Activated CD8-positive, alpha-beta memory T cell treated with anti-CD3 and anti-CD28 coated beads, Interleukin-2, amount 50 U/mL, for 4 hours (primary cell): ENCODE results near the gene ICAM2.
"Not testable (repeated sequence)": the region's sequence is repeated elsewhere in the genome, so short reads cannot be mapped to it uniquely, and the experiment has no call there.

Experiments
- DNase-seq: peaks from one replicate; pipeline ENCODE4 v3.0.0-alpha.2; 2020

The ICAM2 gene

DNA sequence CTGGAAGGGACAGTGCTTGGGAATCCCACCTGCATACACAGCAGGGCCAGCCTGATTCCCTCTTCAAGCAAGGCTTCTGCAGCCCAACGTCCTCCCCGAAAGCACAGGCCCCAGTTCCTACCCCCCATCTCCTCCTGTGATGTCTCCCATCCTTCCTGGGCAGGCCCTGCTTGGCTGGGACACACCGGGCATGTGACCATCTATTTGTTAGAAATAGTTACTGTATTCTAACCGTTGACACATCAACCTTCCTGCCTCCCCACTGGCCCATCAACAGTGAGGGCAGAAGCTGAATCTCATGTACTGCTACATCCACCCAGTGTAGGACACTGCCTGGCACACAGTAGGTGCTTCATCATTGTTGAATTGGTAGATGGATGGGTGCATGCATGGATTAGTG lies 11.6 kb downstream of the ICAM2 start:
- no peak for DNase-seq

DNA sequence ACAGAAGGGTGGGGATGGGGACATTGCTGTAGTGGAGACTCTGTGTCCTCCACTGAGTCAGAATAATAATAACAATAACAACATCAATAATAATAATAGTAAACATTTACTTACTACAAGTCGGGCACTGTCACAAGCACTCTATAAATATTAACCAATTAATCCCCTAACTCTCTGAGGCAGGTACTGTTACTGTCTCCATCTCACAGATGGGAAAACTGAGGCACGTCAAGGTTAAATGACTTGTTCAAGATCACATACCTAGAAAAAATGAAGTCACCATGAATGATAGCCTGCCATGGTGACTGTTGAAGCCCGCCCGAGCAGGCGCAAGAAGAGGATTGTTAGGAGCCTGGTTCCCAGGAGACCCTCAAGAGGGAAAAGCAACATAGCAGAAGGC lies 12.1 kb downstream of the ICAM2 start:
- DNase-seq = no peak

- no peak for DNase-seq
Measured at GRCh38 chr17:64007838-64008282, 12.6 kb downstream of the ICAM2 start.

DNA sequence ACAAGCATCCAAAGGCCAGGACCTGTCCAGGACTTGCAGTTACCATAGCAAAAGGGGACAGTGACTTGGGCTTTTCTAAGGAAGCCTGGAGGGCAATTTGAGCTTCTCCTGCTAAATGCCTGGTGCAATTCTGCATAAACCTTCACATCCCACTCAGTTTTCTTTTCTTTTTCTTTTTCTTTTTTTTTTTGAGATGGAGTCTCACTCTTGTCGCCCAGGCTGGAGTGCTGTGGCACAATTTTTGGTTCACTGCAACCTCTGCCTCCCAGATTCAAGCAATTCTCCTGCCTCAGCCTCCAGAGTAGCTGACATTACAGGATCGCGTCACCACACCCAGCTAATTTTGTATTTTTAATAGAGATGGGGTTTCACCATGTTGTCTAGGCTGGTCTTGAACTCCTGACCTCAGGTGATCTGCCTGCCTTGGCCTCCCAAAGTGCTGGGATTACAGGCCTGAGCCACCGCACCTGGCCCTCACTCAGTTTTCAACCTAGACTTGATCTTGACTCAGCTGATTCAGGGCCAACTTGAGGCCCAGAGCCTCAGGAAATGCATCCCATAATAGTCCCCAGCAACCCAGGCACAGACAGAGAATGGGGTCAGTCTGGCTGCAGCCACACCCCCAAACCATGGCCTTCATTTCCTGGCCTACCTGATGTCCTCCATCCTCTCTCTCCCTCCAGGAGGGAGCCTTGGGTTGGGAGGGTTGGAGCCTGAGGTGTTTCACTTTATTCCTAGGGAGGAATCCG lies 13.2 kb downstream of the ICAM2 start:
- DNase-seq = not testable (repeated sequence)

- no peak for DNase-seq
Measured at GRCh38 chr17:64006361-64007088, 13.9 kb downstream of the ICAM2 start.

DNA sequence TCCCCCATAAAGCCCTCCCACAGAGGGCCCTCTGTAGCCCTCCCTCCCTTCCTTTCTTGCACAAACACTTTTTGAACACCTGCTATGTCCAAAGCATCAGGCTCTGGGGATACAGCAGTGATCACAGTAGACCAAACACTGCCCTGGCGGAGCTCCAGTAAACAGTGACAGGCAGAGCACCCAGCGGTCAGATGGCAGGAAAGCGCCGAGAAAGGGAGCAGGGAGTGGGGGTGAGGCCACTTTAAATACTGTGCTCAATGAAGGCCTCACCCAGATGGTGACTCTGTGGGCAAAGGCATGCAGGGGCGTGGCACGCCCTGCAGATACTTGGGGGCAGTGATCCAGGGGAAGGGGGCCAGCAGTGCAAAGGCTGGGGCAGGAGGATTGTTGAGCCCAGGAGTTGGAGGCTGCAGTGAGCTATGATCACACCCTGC lies 14.7 kb downstream of the ICAM2 start:
- no peak for DNase-seq

- no peak for DNase-seq
Measured at GRCh38 chr17:64004903-64005733, 15.3 kb downstream of the ICAM2 start.

- DNase-seq = no peak
Measured at GRCh38 chr17:64004218-64004770, 16.1 kb downstream of the ICAM2 start.

DNA sequence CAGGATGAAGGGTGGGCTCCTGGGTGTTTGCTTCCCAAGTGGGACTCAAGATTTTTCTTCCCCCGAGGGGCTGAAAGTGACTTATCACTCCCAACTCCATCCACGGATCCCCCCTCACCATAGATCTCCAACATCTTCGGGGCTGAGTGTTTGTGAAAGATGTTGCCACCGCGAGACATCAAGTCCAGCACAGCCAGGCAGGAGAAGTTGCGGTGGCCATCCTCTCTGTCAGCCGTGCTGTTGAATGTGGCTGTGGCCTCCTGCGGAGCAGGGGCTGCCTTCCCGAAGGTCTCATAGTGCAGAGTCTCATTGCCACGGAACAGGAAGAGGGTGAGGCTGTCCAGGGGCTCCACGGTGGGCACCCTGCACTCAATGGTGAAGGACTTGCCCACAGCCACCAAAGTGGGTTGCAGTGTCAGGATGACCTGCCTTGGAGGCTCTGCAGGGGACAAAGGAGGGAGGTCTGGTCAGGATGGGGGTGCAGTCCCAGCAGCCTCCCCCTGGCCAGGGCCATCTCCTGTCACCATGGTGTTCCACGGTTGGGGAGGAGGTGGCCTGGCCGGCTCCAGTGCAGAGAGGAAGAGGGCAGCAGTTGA lies 16.8 kb downstream of the ICAM2 start:
- DNase-seq = no peak

GRCh38 chr17:64002658-64003525 lies 17.5 kb downstream of the ICAM2 start:
- DNase-seq = no peak

DNA sequence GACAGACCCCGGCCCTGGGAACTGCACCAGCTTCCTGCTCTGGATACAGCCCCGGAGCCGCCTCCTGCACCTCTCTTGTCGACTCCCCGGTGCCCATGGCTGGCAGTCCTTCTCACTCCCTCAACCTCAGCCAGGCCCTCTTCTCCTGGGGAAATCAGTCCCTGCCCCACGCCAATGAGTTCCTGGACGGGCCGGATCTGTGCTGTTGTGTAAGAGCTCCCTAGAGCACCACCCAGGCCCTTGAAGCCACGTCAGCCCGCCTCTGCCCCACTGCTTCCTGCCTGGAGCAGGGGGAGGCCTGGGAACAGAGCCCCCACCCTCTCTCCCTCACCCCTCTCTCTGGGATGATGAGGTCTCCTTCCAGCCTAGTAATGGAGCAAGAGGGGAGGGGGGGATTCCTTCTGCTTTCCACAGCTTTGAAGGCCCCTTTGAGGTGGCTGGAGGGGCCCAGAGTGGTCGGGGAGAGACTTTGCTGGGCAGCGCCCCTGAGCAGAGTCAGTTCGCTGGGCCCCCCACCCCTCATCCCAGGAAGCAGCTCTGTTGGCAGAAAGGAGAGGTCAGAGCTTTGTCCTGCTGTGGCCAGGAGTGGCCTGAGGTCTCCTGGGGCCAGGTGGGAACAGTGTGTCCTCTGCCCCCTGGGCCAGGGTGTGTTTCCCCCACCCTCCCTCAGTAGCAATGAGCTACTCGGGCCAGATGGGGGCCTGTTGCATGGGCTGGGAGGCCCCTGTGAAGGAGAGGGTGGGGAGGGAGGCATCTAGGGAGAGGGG lies 18.5 kb downstream of the ICAM2 start:
- no peak for DNase-seq

DNA sequence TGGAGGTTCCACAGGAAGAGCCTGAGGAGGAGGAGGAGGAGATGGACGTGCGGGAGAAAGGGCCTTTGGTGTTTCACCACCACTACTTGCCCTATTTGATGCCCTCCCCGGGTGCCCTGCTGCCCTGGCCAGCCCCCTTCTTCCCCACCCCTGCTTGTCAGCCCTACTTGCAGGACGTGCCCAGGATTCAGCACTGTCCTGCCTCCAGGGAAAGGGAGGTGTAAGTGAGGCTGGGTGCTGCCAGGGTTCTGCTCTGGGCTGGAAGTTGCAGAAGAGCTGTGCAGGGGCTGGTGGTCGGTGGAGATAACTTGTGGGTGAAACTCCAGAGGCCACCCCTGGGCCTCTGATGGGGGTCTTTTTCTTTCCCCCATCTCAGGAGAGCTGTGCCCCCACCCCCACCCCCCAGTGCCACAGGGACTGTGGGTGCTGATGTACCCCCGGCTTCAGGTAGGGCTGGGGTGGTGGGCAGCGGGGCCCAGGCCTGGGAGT lies 19.3 kb downstream of the ICAM2 start:
- DNase-seq = no peak

- no peak for DNase-seq
Measured at GRCh38 chr17:63999680-64000531, 20.5 kb downstream of the ICAM2 start.

DNA sequence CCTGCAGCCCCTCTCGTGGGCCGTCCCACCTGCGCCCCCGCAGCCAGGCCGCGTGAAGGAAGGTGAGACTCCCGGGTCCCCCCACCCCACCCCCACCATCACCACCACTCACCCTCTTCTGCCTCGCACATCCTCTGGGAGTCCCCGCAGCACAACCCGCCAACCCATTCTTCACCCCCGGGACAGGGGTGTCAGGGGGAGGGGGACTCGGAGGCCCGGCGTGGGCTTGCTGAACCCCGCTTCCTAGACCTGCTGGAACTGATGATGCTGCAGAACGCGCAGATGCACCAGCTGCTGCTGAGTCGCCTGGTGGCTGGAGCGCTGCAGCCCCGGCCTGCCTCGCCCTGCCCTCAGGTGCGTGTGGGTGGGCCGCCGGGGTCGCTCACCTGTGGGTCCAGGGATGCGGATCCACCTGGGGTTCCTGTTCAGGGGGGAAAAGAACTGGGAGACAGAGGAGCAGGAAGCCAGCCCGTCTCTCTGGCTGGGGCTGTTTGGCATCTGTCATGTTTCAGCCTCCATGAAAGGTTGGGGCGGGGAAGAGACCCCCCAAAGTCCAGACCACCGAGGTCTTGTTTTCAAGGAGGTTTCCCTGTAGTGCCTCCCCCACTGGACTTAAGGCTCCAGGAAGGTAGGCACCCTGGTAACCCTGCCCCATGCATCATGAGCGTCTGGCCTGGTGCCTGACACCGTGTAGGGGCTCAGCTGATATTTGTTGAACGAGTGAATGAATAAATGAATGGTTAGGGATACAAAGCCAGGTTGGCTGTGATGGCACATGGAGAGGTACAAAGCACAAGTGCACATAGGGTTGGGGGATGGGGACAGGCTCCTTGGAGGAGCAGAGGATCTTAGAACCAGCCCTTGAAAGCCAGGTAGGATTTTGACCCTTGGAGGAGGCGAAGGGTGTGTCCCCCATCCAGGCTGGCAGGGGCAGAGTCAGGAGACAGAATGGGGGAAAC lies 21.4 kb downstream of the ICAM2 start:
- no peak for DNase-seq

- DNase-seq = peak; percentile 72
Measured at GRCh38 chr17:63998050-63998720, 22.2 kb downstream of the ICAM2 start, which contains the start of gene PRR29. Gene PRR29, plus strand, starts transcription at chr17:63998351. Its CDS starts 14 bp downstream, at chr17:63998365.

DNA sequence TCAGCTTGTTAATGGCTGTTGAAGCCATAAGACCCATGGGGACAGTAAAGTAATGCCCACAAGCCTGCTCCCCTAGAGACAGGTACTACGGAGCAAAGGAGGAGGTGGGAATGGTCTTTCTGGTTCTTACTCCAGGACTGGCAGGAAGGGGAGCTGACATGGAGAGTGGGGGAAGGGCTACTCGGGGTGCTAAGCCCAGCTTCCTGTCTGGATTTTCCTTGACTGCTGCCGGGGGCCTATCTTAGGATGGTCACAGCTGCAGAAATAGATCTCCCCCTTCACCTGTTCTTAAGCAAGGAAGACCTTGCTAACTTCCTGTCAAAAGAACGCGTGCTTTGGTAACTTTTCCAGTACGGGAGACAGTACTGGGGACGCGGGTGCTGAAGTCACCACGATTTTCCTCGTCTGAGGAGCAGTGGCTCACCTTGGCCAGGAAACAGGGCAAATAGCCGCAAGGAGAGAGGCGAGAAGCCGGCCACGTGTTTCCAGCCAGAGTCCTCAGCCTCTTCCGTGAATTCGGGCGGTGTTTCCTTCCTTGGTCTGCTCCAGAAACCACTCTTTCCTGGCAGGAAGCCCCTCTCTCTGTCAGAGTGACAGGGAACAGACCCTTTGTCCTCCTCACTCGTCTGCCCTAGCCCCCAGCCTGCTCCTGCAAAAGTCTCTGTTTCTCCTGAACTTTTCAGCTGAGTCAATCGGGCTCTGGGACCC lies 22.9 kb downstream of the ICAM2 start:
- no peak for DNase-seq
